WTC11 (cell line): Measurements from ENCODE around the gene N4BP2L2. TPM values are rescaled to one million over a fixed set of nuclear protein-coding genes. Genes with fewer than 3 reads are reported as not detected.

Experiments
- AFF4 ChIP-seq: sonication (generic); formaldehyde crosslinking; IDR thresholded peaks from 2 replicates; pipeline ENCODE4 v1.8.1; 2023; ENCODE audit warnings: mild to moderate bottlenecking, missing genetic modification reagents, borderline replicate concordance
- ATF1 ChIP-seq: sonication (generic); formaldehyde crosslinking; IDR thresholded peaks from 2 replicates; pipeline ENCODE4 v1.8.1; 2023; ENCODE audit warnings: mild to moderate bottlenecking, moderate library complexity, missing genetic modification reagents
- CBFB ChIP-seq: sonication (generic); formaldehyde crosslinking; IDR thresholded peaks from 2 replicates; pipeline ENCODE4 v1.8.1; 2022; ENCODE audit warnings: mild to moderate bottlenecking, low read depth, missing genetic modification reagents
- FOXK1 ChIP-seq: sonication (generic); formaldehyde crosslinking; IDR thresholded peaks from 2 replicates; pipeline ENCODE4 v1.8.0; 2022; ENCODE audit warnings: mild to moderate bottlenecking, moderate library complexity, missing genetic modification reagents
- FOXP4 ChIP-seq: sonication (generic); formaldehyde crosslinking; IDR thresholded peaks from 2 replicates; pipeline ENCODE4 v1.8.0; 2022; ENCODE audit warnings: mild to moderate bottlenecking, missing genetic modification reagents
- GABPB1 ChIP-seq: sonication (generic); formaldehyde crosslinking; IDR thresholded peaks from 2 replicates; pipeline ENCODE4 v1.8.1; 2023; ENCODE audit warnings: mild to moderate bottlenecking, missing genetic modification reagents
- HMGA2 ChIP-seq: fragments of 250-450 bp; sonication (Bioruptor Pico); IDR thresholded peaks from 2 replicates; pipeline ENCODE4 v1.4.0; 2021; ENCODE audit warnings: mild to moderate bottlenecking, moderate library complexity
- JAZF1 ChIP-seq: fragments of 250-450 bp; sonication (Bioruptor Pico); IDR thresholded peaks from 2 replicates; pipeline ENCODE4 v1.9.0; 2021; ENCODE audit warnings: moderate library complexity, mild to moderate bottlenecking, inconsistent platforms
- MXD4 ChIP-seq: fragments of 250-450 bp; sonication (Bioruptor Pico); IDR thresholded peaks from 2 replicates; pipeline ENCODE4 v1.8.0; 2021; ENCODE audit warnings: mild to moderate bottlenecking, moderate library complexity, borderline replicate concordance
- NFYB ChIP-seq: sonication (generic); formaldehyde crosslinking; conservative IDR thresholded peaks from 2 replicates; pipeline ENCODE4 v1.8.0; 2022; ENCODE audit warnings: low read depth, missing genetic modification reagents
- SMAD4 ChIP-seq: sonication (generic); formaldehyde crosslinking; IDR thresholded peaks from 2 replicates; pipeline ENCODE4 v1.8.0; 2022; ENCODE audit warnings: mild to moderate bottlenecking, missing genetic modification reagents
- SP1 ChIP-seq: sonication (generic); formaldehyde crosslinking; conservative IDR thresholded peaks from 2 replicates; pipeline ENCODE4 v1.8.1; 2022; ENCODE audit warnings: missing genetic modification reagents
- USF1 ChIP-seq: sonication (generic); formaldehyde crosslinking; IDR thresholded peaks from 2 replicates; pipeline ENCODE4 v1.8.0; 2022; ENCODE audit warnings: mild to moderate bottlenecking, missing genetic modification reagents
- ZNF232 ChIP-seq: sonication (generic); formaldehyde crosslinking; IDR thresholded peaks from 2 replicates; pipeline ENCODE4 v1.8.0; 2022; ENCODE audit warnings: mild to moderate bottlenecking, missing genetic modification reagents
- ZNF263 ChIP-seq: sonication (generic); formaldehyde crosslinking; IDR thresholded peaks from 2 replicates; pipeline ENCODE4 v1.8.1; 2022; ENCODE audit warnings: low read depth, mild to moderate bottlenecking, moderate library complexity, missing genetic modification reagents
- ZNF532 ChIP-seq: fragments of 250-450 bp; sonication (Bioruptor Pico); IDR thresholded peaks from 2 replicates; pipeline ENCODE4 v1.9.0; 2021; ENCODE audit warnings: mild to moderate bottlenecking, borderline replicate concordance
- total RNA-seq: library from RNA; stranded (reverse); gene quantifications from 3 replicates; pipeline ENCODE4 v1.2.3, GENCODE V29; 2021
- TF ChIP-seq, protein P1 (sequence below): sonication (generic); formaldehyde crosslinking; IDR thresholded peaks from 2 replicates; pipeline ENCODE4 v1.8.1; 2023; ENCODE audit warnings: mild to moderate bottlenecking, moderate library complexity, missing genetic modification reagents
- TF ChIP-seq, protein P2 (sequence below): sonication (generic); formaldehyde crosslinking; IDR thresholded peaks from 2 replicates; pipeline ENCODE4 v1.8.1; 2023; ENCODE audit warnings: mild to moderate bottlenecking, missing genetic modification reagents, moderate library complexity
- TF ChIP-seq, protein P3 (sequence below): fragments of 250-450 bp; sonication (Bioruptor Pico); IDR thresholded peaks from 2 replicates; pipeline ENCODE4 v1.9.0; 2021; ENCODE audit warnings: moderate library complexity, mild to moderate bottlenecking, inconsistent platforms, borderline replicate concordance
- TF ChIP-seq, protein P4 (sequence below): fragments of 200-600 bp; IDR thresholded peaks from 2 replicates; pipeline ENCODE4 v1.8.0; 2022; ENCODE audit warnings: antibody characterized with exemption

Gene N4BP2L2
- total RNA-seq, 1 experiment from 2014 or later = 68.9 TPM

DNA sequence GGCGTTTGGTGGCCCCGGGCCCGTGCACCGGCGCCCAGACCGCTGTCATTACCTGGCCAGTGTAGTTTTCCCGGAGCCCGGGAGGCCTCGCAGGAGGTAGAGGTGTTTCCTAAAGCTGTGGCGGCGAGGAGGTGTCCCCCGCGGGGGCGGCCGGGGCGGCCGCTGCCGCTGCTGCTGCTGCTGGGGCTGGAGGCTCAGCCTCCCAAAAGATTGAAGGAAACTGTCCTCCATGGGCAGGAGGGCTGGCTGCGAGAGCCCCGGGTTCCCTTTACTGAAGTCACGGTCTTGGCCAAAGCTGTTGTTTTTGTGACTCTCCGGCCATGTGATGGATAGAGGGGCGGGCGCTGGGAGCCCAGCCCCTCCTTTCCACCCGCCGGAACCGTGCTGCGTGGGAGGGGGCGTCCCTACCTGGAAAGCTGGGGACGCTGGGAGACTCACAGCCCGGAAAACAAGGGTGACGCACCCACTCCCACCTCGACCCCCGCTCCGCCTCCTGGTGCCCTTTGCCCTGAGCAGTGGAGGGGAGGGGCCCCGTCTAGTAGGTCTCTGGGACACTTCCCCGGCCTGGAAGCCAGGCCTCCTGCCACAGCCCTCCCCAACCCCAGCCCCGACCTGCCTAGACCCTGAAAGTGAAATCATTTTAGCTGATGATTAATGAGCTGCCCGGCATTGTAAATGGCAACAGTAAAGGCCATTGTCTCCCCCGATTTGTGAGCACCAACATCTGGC lies 110.6 kb downstream of the N4BP2L2 start, which contains the start of gene N4BP2L1 (continued):
- TF ChIP-seq, protein P1, sequence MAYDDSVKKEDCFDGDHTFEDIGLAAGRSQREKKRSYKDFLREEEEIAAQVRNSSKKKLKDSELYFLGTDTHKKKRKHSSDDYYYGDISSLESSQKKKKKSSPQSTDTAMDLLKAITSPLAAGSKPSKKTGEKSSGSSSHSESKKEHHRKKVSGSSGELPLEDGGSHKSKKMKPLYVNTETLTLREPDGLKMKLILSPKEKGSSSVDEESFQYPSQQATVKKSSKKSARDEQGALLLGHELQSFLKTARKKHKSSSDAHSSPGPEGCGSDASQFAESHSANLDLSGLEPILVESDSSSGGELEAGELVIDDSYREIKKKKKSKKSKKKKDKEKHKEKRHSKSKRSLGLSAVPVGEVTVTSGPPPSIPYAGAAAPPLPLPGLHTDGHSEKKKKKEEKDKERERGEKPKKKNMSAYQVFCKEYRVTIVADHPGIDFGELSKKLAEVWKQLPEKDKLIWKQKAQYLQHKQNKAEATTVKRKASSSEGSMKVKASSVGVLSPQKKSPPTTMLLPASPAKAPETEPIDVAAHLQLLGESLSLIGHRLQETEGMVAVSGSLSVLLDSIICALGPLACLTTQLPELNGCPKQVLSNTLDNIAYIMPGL (CRISPR knock-in tag) = no peak; the same call in 1 of the 2 replicates
- TF ChIP-seq HMGA2 (CRISPR knock-in tag) (no peak), AFF4 (no peak), ZNF232 (no peak), NFYB (CRISPR knock-in tag) (no peak), MXD4 (CRISPR knock-in tag) (no peak), FOXK1 (0 out of 2 replicates have a peak, but pooled peaks have one; percentile 41), GABPB1 (CRISPR knock-in tag) (0 out of 2 replicates have a peak, but pooled peaks have one; percentile 19), CBFB (CRISPR knock-in tag) (no peak), SMAD4 (no peak), FOXP4 (CRISPR knock-in tag) (no peak), ZNF532 (CRISPR knock-in tag) (no peak), ATF1 (CRISPR knock-in tag) (no peak), USF1 (CRISPR knock-in tag) (peak; percentile 51; the same call in 1 of the 2 replicates), JAZF1 (CRISPR knock-in tag) (no peak), ZNF263 (CRISPR knock-in tag) (no peak), SP1 (0 out of 2 replicates have a peak, but pooled peaks have one; percentile 14)
- TF ChIP-seq, protein P2, sequence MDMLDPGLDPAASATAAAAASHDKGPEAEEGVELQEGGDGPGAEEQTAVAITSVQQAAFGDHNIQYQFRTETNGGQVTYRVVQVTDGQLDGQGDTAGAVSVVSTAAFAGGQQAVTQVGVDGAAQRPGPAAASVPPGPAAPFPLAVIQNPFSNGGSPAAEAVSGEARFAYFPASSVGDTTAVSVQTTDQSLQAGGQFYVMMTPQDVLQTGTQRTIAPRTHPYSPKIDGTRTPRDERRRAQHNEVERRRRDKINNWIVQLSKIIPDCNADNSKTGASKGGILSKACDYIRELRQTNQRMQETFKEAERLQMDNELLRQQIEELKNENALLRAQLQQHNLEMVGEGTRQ (CRISPR knock-in tag) = peak; percentile 63
- TF ChIP-seq, protein P3, sequence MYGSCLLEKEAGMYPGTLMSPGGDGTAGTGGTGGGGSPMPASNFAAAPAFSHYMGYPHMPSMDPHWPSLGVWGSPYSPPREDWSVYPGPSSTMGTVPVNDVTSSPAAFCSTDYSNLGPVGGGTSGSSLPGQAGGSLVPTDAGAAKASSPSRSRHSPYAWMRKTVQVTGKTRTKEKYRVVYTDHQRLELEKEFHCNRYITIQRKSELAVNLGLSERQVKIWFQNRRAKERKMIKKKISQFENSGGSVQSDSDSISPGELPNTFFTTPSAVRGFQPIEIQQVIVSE (CRISPR knock-in tag) = no peak
- TF ChIP-seq, protein P4, sequence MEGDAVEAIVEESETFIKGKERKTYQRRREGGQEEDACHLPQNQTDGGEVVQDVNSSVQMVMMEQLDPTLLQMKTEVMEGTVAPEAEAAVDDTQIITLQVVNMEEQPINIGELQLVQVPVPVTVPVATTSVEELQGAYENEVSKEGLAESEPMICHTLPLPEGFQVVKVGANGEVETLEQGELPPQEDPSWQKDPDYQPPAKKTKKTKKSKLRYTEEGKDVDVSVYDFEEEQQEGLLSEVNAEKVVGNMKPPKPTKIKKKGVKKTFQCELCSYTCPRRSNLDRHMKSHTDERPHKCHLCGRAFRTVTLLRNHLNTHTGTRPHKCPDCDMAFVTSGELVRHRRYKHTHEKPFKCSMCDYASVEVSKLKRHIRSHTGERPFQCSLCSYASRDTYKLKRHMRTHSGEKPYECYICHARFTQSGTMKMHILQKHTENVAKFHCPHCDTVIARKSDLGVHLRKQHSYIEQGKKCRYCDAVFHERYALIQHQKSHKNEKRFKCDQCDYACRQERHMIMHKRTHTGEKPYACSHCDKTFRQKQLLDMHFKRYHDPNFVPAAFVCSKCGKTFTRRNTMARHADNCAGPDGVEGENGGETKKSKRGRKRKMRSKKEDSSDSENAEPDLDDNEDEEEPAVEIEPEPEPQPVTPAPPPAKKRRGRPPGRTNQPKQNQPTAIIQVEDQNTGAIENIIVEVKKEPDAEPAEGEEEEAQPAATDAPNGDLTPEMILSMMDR = no peak
- TF ChIP-seq, all 79 proteins: peak for 6
